ENCODE results near the gene CALD1. TPM values are rescaled to one million over a fixed set of nuclear protein-coding genes. Genes with fewer than 3 reads are reported as not detected.

Gene CALD1
- total and polyA plus RNA-seq, 4 experiments from 2014 or later, result 0.13 TPM; not detected in 3

- Mint-ChIP-seq H3K4me1 (no peaks in the 10 kb centered on the region), H3K9me3 (peaks cover 0 to under 1% (median 0%) of the 10 kb centered on the region in 8 donors), H3K36me3 (no peaks in the 10 kb centered on the region), H3K4me3 (no peak overlapping the region), H3K27me3 (no peaks in the 10 kb centered on the region), H3K27ac (no peak overlapping the region)
- ChIA-PET POLR2A (ENCODE audit: partially characterized antibody) (no interaction called here), CTCF (ENCODE audit: partially characterized antibody) (no interaction called here)
- DNase-seq, result no peak
- no peaks in the 10 kb centered on the region for H3K36me3 ChIP-seq (ENCODE audit: insufficient read depth, low read length)
- H3K27me3 ChIP-seq (ENCODE audit: insufficient read depth, low read length), result no peaks in the 10 kb centered on the region
- intact Hi-C loops (cut with micrococcal nuclease), result no loop called here
- no peak overlapping the region for H3K4me3 ChIP-seq (ENCODE audit: low read length in 2 of 2)
- H3K4me1 ChIP-seq (ENCODE audit: insufficient read depth, low read length), result no peaks in the 10 kb centered on the region
- H3K27ac ChIP-seq (ENCODE audit: low read depth, low read length), result no peak overlapping the region
- H3K9me3 ChIP-seq (ENCODE audit: control insufficient read depth in 1 of 2, low read length in 2 of 2), result no peaks in the 10 kb centered on the region
Measured at GRCh38 chr7:134788191-134788590, 8.8 kb downstream of the CALD1 start.

GRCh38 chr7:134789967-134790685, 10.7 kb downstream of the CALD1 start:
- H3K27ac Mint-ChIP-seq, result no peak overlapping the region
- intact Hi-C loops (cut with micrococcal nuclease), result no loop called here
- H3K27ac ChIP-seq (ENCODE audit: low read depth, low read length), result no peak overlapping the region
- no peaks in the 10 kb centered on the region for H3K27me3 ChIP-seq (ENCODE audit: insufficient read depth, low read length)
- no peaks in the 10 kb centered on the region for H3K27me3 Mint-ChIP-seq
- H3K36me3 Mint-ChIP-seq, result peaks cover 0 to 6% of the 10 kb centered on the region in 2 donors
- H3K36me3 ChIP-seq (ENCODE audit: insufficient read depth, low read length), result no peaks in the 10 kb centered on the region
- H3K9me3 ChIP-seq (ENCODE audit: control insufficient read depth in 1 of 2, low read length in 2 of 2), result no peaks in the 10 kb centered on the region
- no peak overlapping the region for H3K4me3 Mint-ChIP-seq
- CTCF ChIA-PET (ENCODE audit: partially characterized antibody), result interaction anchor here (1.4 kb wide), 1 partner anchor 38 kb away, joined by 3 read pairs; no protein-coding TSS in a partner anchor
- POLR2A ChIA-PET (ENCODE audit: partially characterized antibody), result no interaction called here
- no peaks in the 10 kb centered on the region for H3K4me1 Mint-ChIP-seq
- no peak for DNase-seq
- H3K4me1 ChIP-seq (ENCODE audit: insufficient read depth, low read length), result no peaks in the 10 kb centered on the region
- no peak overlapping the region for H3K4me3 ChIP-seq (ENCODE audit: low read length in 2 of 2)
- peaks cover 0 to 2% (median 0%) of the 10 kb centered on the region in 8 donors for H3K9me3 Mint-ChIP-seq

GRCh38 chr7:134792968-134793367, 13.5 kb downstream of the CALD1 start:
- POLR2A ChIA-PET (ENCODE audit: partially characterized antibody), result no interaction called here
- DNase-seq, result no peak
- CTCF ChIA-PET (ENCODE audit: partially characterized antibody), result no interaction called here
- Histone ChIP-seq H3K27me3 (ENCODE audit: insufficient read depth, low read length) (no peaks in the 10 kb centered on the region), H3K4me3 (ENCODE audit: low read length in 2 of 2) (no peak overlapping the region), H3K4me1 (ENCODE audit: insufficient read depth, low read length) (no peaks in the 10 kb centered on the region), H3K9me3 (ENCODE audit: control insufficient read depth in 1 of 2, low read length in 2 of 2) (no peaks in the 10 kb centered on the region), H3K36me3 (ENCODE audit: insufficient read depth, low read length) (no peaks in the 10 kb centered on the region), H3K27ac (ENCODE audit: low read depth, low read length) (no peak overlapping the region)
- Mint-ChIP-seq H3K27me3 (peaks cover 0 to 1% of the 10 kb centered on the region in 2 donors), H3K36me3 (peaks cover 0 to 11% of the 10 kb centered on the region in 2 donors), H3K27ac (no peak overlapping the region), H3K4me3 (no peak overlapping the region), H3K4me1 (no peaks in the 10 kb centered on the region), H3K9me3 (peaks cover 0 to 4% (median under 1%) of the 10 kb centered on the region in 8 donors)
- intact Hi-C loops (cut with micrococcal nuclease), result no loop called here

- Histone ChIP-seq H3K36me3 (ENCODE audit: insufficient read depth, low read length) (no peaks in the 10 kb centered on the region), H3K4me3 (ENCODE audit: low read length in 2 of 2) (no peak overlapping the region), H3K4me1 (ENCODE audit: insufficient read depth, low read length) (no peaks in the 10 kb centered on the region), H3K27ac (ENCODE audit: low read depth, low read length) (no peak overlapping the region), H3K9me3 (ENCODE audit: control insufficient read depth in 1 of 2, low read length in 2 of 2) (no peaks in the 10 kb centered on the region), H3K27me3 (ENCODE audit: insufficient read depth, low read length) (no peaks in the 10 kb centered on the region)
- no peak for DNase-seq
- peaks cover 0 to 1% of the 10 kb centered on the region in 2 donors for H3K27me3 Mint-ChIP-seq
- H3K4me1 Mint-ChIP-seq, result no peaks in the 10 kb centered on the region
- intact Hi-C loops (cut with micrococcal nuclease), result no loop called here
- ChIA-PET CTCF (ENCODE audit: partially characterized antibody) (no interaction called here), POLR2A (ENCODE audit: partially characterized antibody) (no interaction called here)
- no peak overlapping the region for H3K4me3 Mint-ChIP-seq
- no peak overlapping the region for H3K27ac Mint-ChIP-seq
- peaks cover 0 to 11% of the 10 kb centered on the region in 2 donors for H3K36me3 Mint-ChIP-seq
- peaks cover 0 to 6% (median under 1%) of the 10 kb centered on the region in 8 donors for H3K9me3 Mint-ChIP-seq
Measured at GRCh38 chr7:134795231-134795630, 15.8 kb downstream of the CALD1 start.

- H3K27ac ChIP-seq (ENCODE audit: low read depth, low read length), result no peak overlapping the region
- POLR2A ChIA-PET (ENCODE audit: partially characterized antibody), result no interaction called here
- intact Hi-C loops (cut with micrococcal nuclease), result no loop called here
- H3K4me3 ChIP-seq (ENCODE audit: low read length in 2 of 2), result no peak overlapping the region
- no peaks in the 10 kb centered on the region for H3K4me1 ChIP-seq (ENCODE audit: insufficient read depth, low read length)
- Mint-ChIP-seq H3K27ac (no peak overlapping the region), H3K36me3 (peaks cover 0 to 11% of the 10 kb centered on the region in 2 donors), H3K9me3 (peaks cover 0 to 6% (median under 1%) of the 10 kb centered on the region in 8 donors), H3K27me3 (peaks cover 0 to 1% of the 10 kb centered on the region in 2 donors), H3K4me3 (no peak overlapping the region), H3K4me1 (no peaks in the 10 kb centered on the region)
- CTCF ChIA-PET (ENCODE audit: partially characterized antibody), result no interaction called here
- H3K9me3 ChIP-seq (ENCODE audit: control insufficient read depth in 1 of 2, low read length in 2 of 2), result no peaks in the 10 kb centered on the region
- no peaks in the 10 kb centered on the region for H3K36me3 ChIP-seq (ENCODE audit: insufficient read depth, low read length)
- H3K27me3 ChIP-seq (ENCODE audit: insufficient read depth, low read length), result no peaks in the 10 kb centered on the region
- DNase-seq, result no peak
Measured at GRCh38 chr7:134798155-134798554, 18.7 kb downstream of the CALD1 start.

- DNase-seq, result no peak
- H3K4me1 ChIP-seq (ENCODE audit: insufficient read depth, low read length), result no peaks in the 10 kb centered on the region
- intact Hi-C loops (cut with micrococcal nuclease), result no loop called here
- H3K9me3 ChIP-seq (ENCODE audit: control insufficient read depth in 1 of 2, low read length in 2 of 2), result no peaks in the 10 kb centered on the region
- H3K36me3 ChIP-seq (ENCODE audit: insufficient read depth, low read length), result no peaks in the 10 kb centered on the region
- H3K27ac ChIP-seq (ENCODE audit: low read depth, low read length), result no peak overlapping the region
- Mint-ChIP-seq H3K36me3 (peaks cover 0 to 5% of the 10 kb centered on the region in 2 donors), H3K27ac (no peak overlapping the region), H3K27me3 (peaks cover 1% of the 10 kb centered on the region in 2 donors), H3K4me3 (no peak overlapping the region), H3K9me3 (peaks cover 0 to 6% (median 0%) of the 10 kb centered on the region in 8 donors), H3K4me1 (no peaks in the 10 kb centered on the region)
- no peaks in the 10 kb centered on the region for H3K27me3 ChIP-seq (ENCODE audit: insufficient read depth, low read length)
- no peak overlapping the region for H3K4me3 ChIP-seq (ENCODE audit: low read length in 2 of 2)
- ChIA-PET CTCF (ENCODE audit: partially characterized antibody) (no interaction called here), POLR2A (ENCODE audit: partially characterized antibody) (no interaction called here)
Measured at GRCh38 chr7:134799377-134799776, 19.9 kb downstream of the CALD1 start.

- Histone ChIP-seq H3K4me1 (ENCODE audit: insufficient read depth, low read length) (no peaks in the 10 kb centered on the region), H3K27ac (ENCODE audit: low read depth, low read length) (no peak overlapping the region), H3K27me3 (ENCODE audit: insufficient read depth, low read length) (no peaks in the 10 kb centered on the region), H3K9me3 (ENCODE audit: control insufficient read depth in 1 of 2, low read length in 2 of 2) (no peaks in the 10 kb centered on the region), H3K4me3 (ENCODE audit: low read length in 2 of 2) (no peak overlapping the region), H3K36me3 (ENCODE audit: insufficient read depth, low read length) (no peaks in the 10 kb centered on the region)
- peaks cover 0 to 4% (median 0%) of the 10 kb centered on the region in 8 donors for H3K9me3 Mint-ChIP-seq
- no peak overlapping the region for H3K27ac Mint-ChIP-seq
- peaks cover 0 to 1% of the 10 kb centered on the region in 2 donors for H3K27me3 Mint-ChIP-seq
- no peaks in the 10 kb centered on the region for H3K36me3 Mint-ChIP-seq
- no peak overlapping the region for H3K4me3 Mint-ChIP-seq
- CTCF ChIA-PET (ENCODE audit: partially characterized antibody), result no interaction called here
- intact Hi-C loops (cut with micrococcal nuclease), result no loop called here
- POLR2A ChIA-PET (ENCODE audit: partially characterized antibody), result no interaction called here
- no peak for DNase-seq
- H3K4me1 Mint-ChIP-seq, result no peaks in the 10 kb centered on the region
Measured at GRCh38 chr7:134802762-134803161, 23.3 kb downstream of the CALD1 start.

Measured in CD4-positive, alpha-beta memory T cell (primary cell).